H1 (cell line): ENCODE data around the gene NDST3. TPM values are rescaled to one million over a fixed set of nuclear protein-coding genes. Genes with fewer than 3 reads are reported as not detected.

Experiments used
- CHD2 ChIP-seq: IDR thresholded peaks from 2 replicates; pipeline ENCODE4 v1.6.1; 2012; ENCODE audit warnings: low read length, improper control_type of control experiment
- CHD7 ChIP-seq: fragments of 300-600 bp; sonication (generic); IDR thresholded peaks from 2 replicates; pipeline ENCODE4 v1.7.1; 2012; ENCODE audit warnings: low read length, moderate library complexity, mild to moderate bottlenecking, inconsistent platforms; ENCODE audit not compliant: insufficient replicate concordance
- GTF2F1 ChIP-seq: IDR thresholded peaks from 2 replicates; pipeline ENCODE4 v1.6.1; 2012; ENCODE audit warnings: low read depth, low read length, improper control_type of control experiment, borderline replicate concordance
- KDM4A ChIP-seq: IDR thresholded peaks from one replicate; pipeline ENCODE4 v1.7.1; 2012; ENCODE audit warnings: low read depth, mild to moderate bottlenecking, moderate library complexity, low read length, inconsistent platforms; ENCODE audit not compliant: severe bottlenecking
- NANOG ChIP-seq: IDR thresholded peaks from 2 replicates; pipeline ENCODE4 v1.6.1; 2011; ENCODE audit warnings: low read length, low read depth, mild to moderate bottlenecking, inconsistent platforms; ENCODE audit not compliant: insufficient read depth, poor library complexity, severe bottlenecking
- POU5F1 ChIP-seq: IDR thresholded peaks from 2 replicates; pipeline ENCODE4 v1.6.1; 2011; ENCODE audit warnings: low read depth, mild to moderate bottlenecking, low read length, moderate library complexity
- RAD21 ChIP-seq, 2 experiments: IDR thresholded peaks in 1 of 2; conservative IDR thresholded peaks in 1 of 2; 2 replicates each; pipeline ENCODE4 v1.6.1; 2011; ENCODE audit warnings: low read depth in 2 of 2, low read length in 2 of 2, improper control_type of control experiment in 1 of 2, inconsistent platforms in 1 of 2, mild to moderate bottlenecking in 1 of 2, moderate library complexity in 1 of 2
- RBBP5 ChIP-seq: IDR thresholded peaks from 2 replicates; pipeline ENCODE4 v1.7.1; 2012; ENCODE audit warnings: low read depth, mild to moderate bottlenecking, inconsistent platforms, low read length, moderate library complexity, borderline replicate concordance
- TAF1 ChIP-seq: IDR thresholded peaks from 2 replicates; pipeline ENCODE4 v1.6.1; 2011; ENCODE audit warnings: mild to moderate bottlenecking, low read depth, low read length
- TAF7 ChIP-seq: optimal IDR thresholded peaks from 2 replicates; pipeline ENCODE3; 2011; ENCODE audit warnings: low read depth, mild to moderate bottlenecking, inconsistent platforms, low read length, moderate library complexity, borderline replicate concordance
- polyA plus RNA-seq, 7 experiments: library from polyadenylated mRNA; depleted of rRNA in 3 of 7; stranded (reverse) in 5 of 7; unstranded in 2 of 7; fragments of >200 nt in 5 of 7; fragments of 200-250 nt in 2 of 7; gene quantifications; 1 replicate in 5 of 7; 2 replicates in 1 of 7; 4 replicates in 1 of 7; pipeline versions ENCODE4 v1.2.1 to v1.2.3, GENCODE V29; 2011 to 2013; ENCODE audit warnings: missing spikeins in 2 of 7, mixed read lengths in 2 of 7
- total RNA-seq: library from RNA; stranded (reverse); fragmentation: NEBNext Ultra II Directional; extraction: Animal tissue kit (Norgen Biotek cat#: 25700); gene quantifications from 2 replicates; pipeline ENCODE4 v1.2.1, GENCODE V29; 2021

NDST3 gene
- total and polyA plus RNA-seq, 2 of the 8 experiments (the other 6 are each of a cell fraction or from before 2014, with no cell fraction given) = 0.35 to 0.60 TPM

GRCh38 chr4:118018381-118019145, 15.7 kb upstream of the NDST3 start (continued):
- TF ChIP-seq CHD7 (no peak), POU5F1 (no peak), CHD2 (no peak), GTF2F1 (no peak), NANOG (no peak), RAD21 (IDR thresholded peaks at IDR 0.05 in 1 of 2, conservative IDR thresholded peaks at IDR 0.05 in 1 of 2; ENCODE audit: low read depth in 2 of 2, low read length in 2 of 2) (no peak), TAF1 (no peak), KDM4A (no peak), TAF7 (no peak), RBBP5 (no peak)
